OCI-M2 (cell line): ENCODE measurements around the gene C10orf71.

Experiments used
- DNase-seq: peaks from one replicate; lab custom pipeline; 2025; ENCODE audit not compliant: unreplicated experiment; lab: John Stamatoyannopoulos, UW

The C10orf71 gene

GRCh38 chr10:49331431-49331830 lies 32.5 kb downstream of the C10orf71 start:
- no peak for DNase-seq

- DNase-seq, result no peak
Measured at GRCh38 chr10:49332333-49332732, 33.4 kb downstream of the C10orf71 start.

- DNase-seq, result no peak
Measured at GRCh38 chr10:49332768-49333167, 33.8 kb downstream of the C10orf71 start.

- DNase-seq, result no peak
Measured at GRCh38 chr10:49333192-49333591, 34.2 kb downstream of the C10orf71 start.

GRCh38 chr10:49334964-49335363 lies 36.0 kb downstream of the C10orf71 start:
- no peak for DNase-seq

- DNase-seq, result no peak
Measured at GRCh38 chr10:49335364-49335972, 36.5 kb downstream of the C10orf71 start.

- DNase-seq, result no peak
Measured at GRCh38 chr10:49338604-49339003, 39.6 kb downstream of the C10orf71 start.

GRCh38 chr10:49344840-49345239 lies 45.9 kb downstream of the C10orf71 start:
- DNase-seq, result no peak

GRCh38 chr10:49347342-49347741 lies 48.4 kb downstream of the C10orf71 start:
- no peak for DNase-seq

- no peak for DNase-seq
Measured at GRCh38 chr10:49347827-49348226, 48.9 kb downstream of the C10orf71 start.

- no peak for DNase-seq
Measured at GRCh38 chr10:49348593-49348992, 49.6 kb downstream of the C10orf71 start.

- no peak for DNase-seq
Measured at GRCh38 chr10:49349390-49349789, 50.4 kb downstream of the C10orf71 start.

GRCh38 chr10:49350138-49350537 lies 51.2 kb downstream of the C10orf71 start:
- no peak for DNase-seq

- no peak for DNase-seq
Measured at GRCh38 chr10:49350846-49351532, 52.0 kb downstream of the C10orf71 start.

GRCh38 chr10:49351669-49352068 lies 52.7 kb downstream of the C10orf71 start:
- no peak for DNase-seq

GRCh38 chr10:49352323-49352722 lies 53.4 kb downstream of the C10orf71 start:
- no peak for DNase-seq

- no peak for DNase-seq
Measured at GRCh38 chr10:49353026-49353894, 54.3 kb downstream of the C10orf71 start.

- no peak for DNase-seq
Measured at GRCh38 chr10:49353895-49354566, 55.1 kb downstream of the C10orf71 start.

- no peak for DNase-seq
Measured at GRCh38 chr10:49354593-49354992, 55.6 kb downstream of the C10orf71 start.

- DNase-seq, result no peak
Measured at GRCh38 chr10:49355221-49355620, 56.3 kb downstream of the C10orf71 start.

GRCh38 chr10:49356181-49356580 lies 57.2 kb downstream of the C10orf71 start:
- no peak for DNase-seq
